Neuronal stem cell (in vitro differentiated cells): ENCODE data around the gene CHIC1.
"Not testable (repeated sequence)": the region's sequence is repeated elsewhere in the genome, so short reads cannot be mapped to it uniquely, and the experiment has no call there.

Experiments
- DNase-seq: peaks from one replicate; pipeline ENCODE4 v3.0.0-alpha.2; 2013; ENCODE audit warnings: low spot score
- H2AFZ ChIP-seq: one replicate; pipeline ENCODE4 v1.6.1; 2013; ENCODE audit warnings: mild to moderate bottlenecking, low read length, inconsistent platforms
- H2AK5ac ChIP-seq: 2 replicates; pipeline ENCODE4 v1.6.1; 2013; ENCODE audit warnings: low read depth, mild to moderate bottlenecking, inconsistent platforms, low read length, moderate library complexity, mixed read lengths
- H2BK120ac ChIP-seq: 2 replicates; pipeline ENCODE4 v1.6.1; 2013; ENCODE audit warnings: low read depth, mild to moderate bottlenecking, inconsistent platforms, low read length, moderate library complexity, mixed read lengths
- H2BK12ac ChIP-seq: one replicate; pipeline ENCODE4 v1.6.1; 2013; ENCODE audit warnings: low read length, inconsistent platforms
- H2BK15ac ChIP-seq: 2 replicates; pipeline ENCODE4 v1.6.1; 2013; ENCODE audit warnings: mild to moderate bottlenecking, low read length, inconsistent platforms, mixed read lengths
- H2BK5ac ChIP-seq: one replicate; pipeline ENCODE4 v1.6.1; 2013; ENCODE audit warnings: inconsistent platforms, mild to moderate bottlenecking, low read length, moderate library complexity
- H3K14ac ChIP-seq: one replicate; pipeline ENCODE4 v1.6.1; 2013; ENCODE audit warnings: low read length, inconsistent platforms
- H3K18ac ChIP-seq: 2 replicates; pipeline ENCODE4 v1.6.1; 2013; ENCODE audit warnings: low read length, inconsistent platforms
- H3K23ac ChIP-seq: 2 replicates; pipeline ENCODE4 v1.6.1; 2013; ENCODE audit warnings: low read depth, mild to moderate bottlenecking, mixed read lengths, low read length, inconsistent platforms; ENCODE audit not compliant: poor library complexity
- H3K27ac ChIP-seq: replicated peaks from 3 replicates; pipeline ENCODE4 v1.5.1; 2013; ENCODE audit warnings: low read length, inconsistent platforms
- H3K27me3 ChIP-seq, 3 experiments: 2 replicates each; pipeline ENCODE4 v1.6.1; 2013; ENCODE audit warnings: low read length in 3 of 3, mild to moderate bottlenecking in 2 of 3, inconsistent platforms in 1 of 3, low read depth in 1 of 3, mixed read lengths in 1 of 3, moderate library complexity in 1 of 3; ENCODE audit not compliant: control insufficient read depth in 3 of 3, insufficient read depth in 3 of 3
- H3K36me3 ChIP-seq, 2 donors: replicated peaks in 1 of 2; 2 replicates each; pipeline ENCODE4 v1.6.1; 2013; ENCODE audit warnings: low read length in 2 of 2; ENCODE audit not compliant: control insufficient read depth in 2 of 2, insufficient read depth in 2 of 2
- H3K4ac ChIP-seq: 2 replicates; pipeline ENCODE4 v1.6.1; 2013; ENCODE audit warnings: inconsistent platforms, mild to moderate bottlenecking, low read length, moderate library complexity
- H3K4me1 ChIP-seq, 2 donors: 1 replicate in 1 of 2; 2 replicates in 1 of 2; pipeline ENCODE4 v1.6.1; 2013; ENCODE audit warnings: low read length in 2 of 2, low read depth in 1 of 2; ENCODE audit not compliant: control insufficient read depth in 2 of 2, insufficient read depth in 1 of 2
- H3K4me2 ChIP-seq: one replicate; pipeline ENCODE4 v1.6.1; 2013; ENCODE audit warnings: mild to moderate bottlenecking, low read length, inconsistent platforms; ENCODE audit not compliant: insufficient read depth, poor library complexity, severe bottlenecking
- H3K4me3 ChIP-seq, 2 donors: 2 replicates each; pipeline ENCODE4 v1.5.1; 2013; ENCODE audit warnings: low read length in 2 of 2, mild to moderate bottlenecking in 2 of 2, inconsistent platforms in 1 of 2, moderate library complexity in 1 of 2
- H3K79me1 ChIP-seq: one replicate; pipeline ENCODE4 v1.6.1; 2013; ENCODE audit warnings: low read depth, mild to moderate bottlenecking, inconsistent platforms, low read length, moderate library complexity
- H3K9ac ChIP-seq: one replicate; pipeline ENCODE4 v1.6.1; 2013; ENCODE audit warnings: mild to moderate bottlenecking, low read depth, low read length, inconsistent platforms; ENCODE audit not compliant: poor library complexity
- H3K9me3 ChIP-seq, 2 donors: replicated peaks in 1 of 2; 2 replicates each; pipeline versions ENCODE3 to v1.6.1; 2013; ENCODE audit warnings: low read length in 2 of 2, mild to moderate bottlenecking in 2 of 2, inconsistent platforms in 1 of 2, low read depth in 1 of 2, mixed read lengths in 1 of 2, moderate library complexity in 1 of 2; ENCODE audit not compliant: control insufficient read depth in 2 of 2, insufficient read depth in 1 of 2
- H4K8ac ChIP-seq: one replicate; pipeline ENCODE4 v1.6.1; 2013; ENCODE audit warnings: low read depth, mild to moderate bottlenecking, inconsistent platforms, low read length, moderate library complexity
- H4K91ac ChIP-seq: one replicate; pipeline ENCODE4 v1.6.1; 2013; ENCODE audit warnings: low read length, low read depth, mild to moderate bottlenecking, inconsistent platforms; ENCODE audit not compliant: poor library complexity
- WGBS, 2 donors: extraction: QIAGEN DNeasy Blood & Tissue Kit; methylation state at CpG; one replicate each; pipeline ENCODE4 v1.1.7; 2013; ENCODE audit warnings: missing lambda C conversion rate in 2 of 2, mixed read lengths in 1 of 2; ENCODE audit not compliant: insufficient read length in 2 of 2, insufficient replicate concordance in 1 of 2; ENCODE audit errors: extremely low coverage in 2 of 2; 5-methylcytosine and 5-hydroxymethylcytosine counted together

The CHIC1 gene

GRCh38 chrX:73661322-73661721 lies 98.3 kb downstream of the CHIC1 start:
- not testable (repeated sequence) for H2BK12ac ChIP-seq, H3K9me3 ChIP-seq
- no CpG with 5 or more reads among the region's 1 CpG for WGBS, 2 donors

GRCh38 chrX:73668779-73669178 lies 105.8 kb downstream of the CHIC1 start:
- no peaks in the 10 kb centered on the region for H3K36me3 ChIP-seq
- H4K91ac ChIP-seq = no peak overlapping the region
- no peak overlapping the region for H3K9ac ChIP-seq
- H3K4me3 ChIP-seq = no peak overlapping the region
- no peak overlapping the region for H2BK12ac ChIP-seq
- H3K18ac ChIP-seq = no peak overlapping the region
- H3K79me1 ChIP-seq = no peaks in the 10 kb centered on the region
- no peaks in the 10 kb centered on the region for H3K4me1 ChIP-seq
- H3K4me2 ChIP-seq = no peak overlapping the region
- H3K14ac ChIP-seq = no peak overlapping the region
- H2BK5ac ChIP-seq = no peak overlapping the region
- no peak overlapping the region for H4K8ac ChIP-seq
- no peak overlapping the region for H2BK120ac ChIP-seq
- no peak for DNase-seq
- H3K9me3 ChIP-seq = peaks cover 0 to 12% of the 10 kb centered on the region in 2 donors
- no peak overlapping the region for H3K27ac ChIP-seq
- no peak overlapping the region for H3K4ac ChIP-seq
- no peak overlapping the region for H2AFZ ChIP-seq
- no peak overlapping the region for H3K23ac ChIP-seq
- H2AK5ac ChIP-seq = no peak overlapping the region
- no CpG with 5 or more reads among the region's 5 CpGs for WGBS, 2 donors
- no peak overlapping the region for H2BK15ac ChIP-seq
- H3K27me3 ChIP-seq = no peaks in the 10 kb centered on the region

More at GRCh38 chrX:73661322-73661721, 98.3 kb downstream of the CHIC1 start:
- H4K91ac ChIP-seq, DNase-seq, H3K14ac ChIP-seq, H3K4me3 ChIP-seq, H2BK120ac ChIP-seq, H2AK5ac ChIP-seq, H3K27me3 ChIP-seq, H3K79me1 ChIP-seq, H3K4ac ChIP-seq, H4K8ac ChIP-seq, H3K18ac ChIP-seq, H3K4me1 ChIP-seq, H3K4me2 ChIP-seq, H3K23ac ChIP-seq, H3K27ac ChIP-seq, H2AFZ ChIP-seq, H3K36me3 ChIP-seq, H2BK15ac ChIP-seq, H2BK5ac ChIP-seq, H3K9ac ChIP-seq: not testable (repeated sequence)

GRCh38 chrX:73681408-73681807 lies 118.4 kb downstream of the CHIC1 start:
- peaks cover 0 to 7% (median 0%) of the 10 kb centered on the region in 3 experiments for H3K27me3 ChIP-seq

GRCh38 chrX:73683236-73683859 lies 120.4 kb downstream of the CHIC1 start:
- H3K18ac ChIP-seq = no peak overlapping the region
- no peak overlapping the region for H2AK5ac ChIP-seq
- H3K27me3 ChIP-seq = peaks cover 0 to 7% (median 0%) of the 10 kb centered on the region in 3 experiments
- no CpG with 5 or more reads among the region's 3 CpGs for WGBS, 2 donors
- no peak overlapping the region for H2AFZ ChIP-seq
- H3K4me1 ChIP-seq = no peaks in the 10 kb centered on the region
- no peak overlapping the region for H3K4me2 ChIP-seq
- H3K9ac ChIP-seq = no peak overlapping the region
- H3K36me3 ChIP-seq = no peaks in the 10 kb centered on the region
- H2BK12ac ChIP-seq = no peak overlapping the region
- H3K9me3 ChIP-seq = no peaks in the 10 kb centered on the region
- no peak overlapping the region for H2BK5ac ChIP-seq
- no peaks in the 10 kb centered on the region for H3K79me1 ChIP-seq
- no peak overlapping the region for H4K8ac ChIP-seq
- H3K14ac ChIP-seq = no peak overlapping the region
- H3K4ac ChIP-seq = no peak overlapping the region
- DNase-seq = no peak
- H2BK120ac ChIP-seq = no peak overlapping the region
- no peak overlapping the region for H3K4me3 ChIP-seq
- H3K27ac ChIP-seq = no peak overlapping the region
- H3K23ac ChIP-seq = no peak overlapping the region
- no peak overlapping the region for H2BK15ac ChIP-seq
- no peak overlapping the region for H4K91ac ChIP-seq

More at GRCh38 chrX:73681408-73681807, 118.4 kb downstream of the CHIC1 start:
- no peaks in the 10 kb centered on the region for H3K9me3 ChIP-seq
- H2BK5ac ChIP-seq = no peak overlapping the region
- H3K23ac ChIP-seq = no peak overlapping the region
- H2AK5ac ChIP-seq = no peak overlapping the region
- H3K4ac ChIP-seq = no peak overlapping the region
- H3K36me3 ChIP-seq = no peaks in the 10 kb centered on the region
- no peaks in the 10 kb centered on the region for H3K4me1 ChIP-seq
- H4K8ac ChIP-seq = no peak overlapping the region
- no peak overlapping the region for H3K27ac ChIP-seq
- DNase-seq = no peak
- H2AFZ ChIP-seq = no peak overlapping the region
- no peak overlapping the region for H3K9ac ChIP-seq
- no peak overlapping the region for H3K14ac ChIP-seq
- H3K4me2 ChIP-seq = no peak overlapping the region
- H3K4me3 ChIP-seq = no peak overlapping the region
- H2BK15ac ChIP-seq = no peak overlapping the region
- H2BK120ac ChIP-seq = no peak overlapping the region
- H2BK12ac ChIP-seq = no peak overlapping the region
- H3K79me1 ChIP-seq = no peaks in the 10 kb centered on the region
- H3K18ac ChIP-seq = no peak overlapping the region
- H4K91ac ChIP-seq = no peak overlapping the region
